ENCODE measurements around the gene NBEA. TPM values are rescaled to one million over a fixed set of nuclear protein-coding genes. Genes with fewer than 3 reads are reported as not detected.

The NBEA gene
- total RNA-seq, 2 experiments from 2014 or later, result 0.29 to 0.45 TPM

GRCh38 chr13:35527451-35527850 is 585.4 kb downstream of the NBEA start:
- no peak overlapping the region for H3K27ac Mint-ChIP-seq
- H3K9me3 Mint-ChIP-seq, result no peaks in the 10 kb centered on the region
- H3K4me1 Mint-ChIP-seq, result no peaks in the 10 kb centered on the region
- no peaks in the 10 kb centered on the region for H3K36me3 Mint-ChIP-seq (ENCODE audit: low read depth)
- DNase-seq, result no peak
- no peaks in the 10 kb centered on the region for H3K27me3 Mint-ChIP-seq
- H3K4me3 Mint-ChIP-seq, result no peak overlapping the region
- CTCF ChIA-PET, result no interaction called here
- POLR2A ChIA-PET, result no interaction called here

GRCh38 chr13:35530147-35530546 is 588.1 kb downstream of the NBEA start:
- POLR2A ChIA-PET, result no interaction called here
- no peak overlapping the region for H3K4me3 Mint-ChIP-seq
- no peaks in the 10 kb centered on the region for H3K4me1 Mint-ChIP-seq
- no peaks in the 10 kb centered on the region for H3K9me3 Mint-ChIP-seq
- no peak for DNase-seq
- CTCF ChIA-PET, result interaction anchor here (0.6 kb wide), 1 partner anchor 151 kb away, joined by 3 read pairs; no protein-coding TSS in a partner anchor
- no peaks in the 10 kb centered on the region for H3K27me3 Mint-ChIP-seq
- no peaks in the 10 kb centered on the region for H3K36me3 Mint-ChIP-seq (ENCODE audit: low read depth)
- no peak overlapping the region for H3K27ac Mint-ChIP-seq

GRCh38 chr13:35530581-35530980 is 588.5 kb downstream of the NBEA start:
- H3K36me3 Mint-ChIP-seq (ENCODE audit: low read depth), result no peaks in the 10 kb centered on the region
- no peaks in the 10 kb centered on the region for H3K9me3 Mint-ChIP-seq
- ChIA-PET POLR2A (no interaction called here), CTCF (no interaction called here)
- DNase-seq, result no peak
- H3K4me1 Mint-ChIP-seq, result no peaks in the 10 kb centered on the region
- H3K4me3 Mint-ChIP-seq, result no peak overlapping the region
- H3K27ac Mint-ChIP-seq, result no peak overlapping the region
- H3K27me3 Mint-ChIP-seq, result no peaks in the 10 kb centered on the region

- ChIA-PET POLR2A (interaction anchor here (0.6 kb wide), 1 partner anchor 1647 kb away, joined by 3 read pairs; no protein-coding TSS in a partner anchor), CTCF (interaction anchor here (0.9 kb wide), 1 partner anchor 20 kb away, joined by 3 read pairs; no protein-coding TSS in a partner anchor)
- Mint-ChIP-seq H3K27me3 (no peaks in the 10 kb centered on the region), H3K27ac (no peak overlapping the region), H3K4me1 (no peaks in the 10 kb centered on the region), H3K4me3 (no peak overlapping the region), H3K9me3 (no peaks in the 10 kb centered on the region), H3K36me3 (ENCODE audit: low read depth) (no peaks in the 10 kb centered on the region)
- DNase-seq, result no peak
Observed at GRCh38 chr13:35531526-35531925, 589.5 kb downstream of the NBEA start.

- ChIA-PET CTCF (no interaction called here), POLR2A (no interaction called here)
- H3K4me3 Mint-ChIP-seq, result no peak overlapping the region
- H3K4me1 Mint-ChIP-seq, result no peaks in the 10 kb centered on the region
- no peak overlapping the region for H3K27ac Mint-ChIP-seq
- no peaks in the 10 kb centered on the region for H3K9me3 Mint-ChIP-seq
- DNase-seq, result no peak
- H3K27me3 Mint-ChIP-seq, result no peaks in the 10 kb centered on the region
- no peaks in the 10 kb centered on the region for H3K36me3 Mint-ChIP-seq (ENCODE audit: low read depth)
Observed at GRCh38 chr13:35534343-35534742, 592.3 kb downstream of the NBEA start.

GRCh38 chr13:35548790-35549189 is 606.7 kb downstream of the NBEA start:
- POLR2A ChIA-PET, result no interaction called here
- H3K27me3 Mint-ChIP-seq, result no peaks in the 10 kb centered on the region
- H3K4me3 Mint-ChIP-seq, result no peak overlapping the region
- CTCF ChIA-PET, result no interaction called here
- H3K9me3 Mint-ChIP-seq, result no peaks in the 10 kb centered on the region
- H3K36me3 Mint-ChIP-seq (ENCODE audit: low read depth), result no peaks in the 10 kb centered on the region
- DNase-seq, result no peak
- no peaks in the 10 kb centered on the region for H3K4me1 Mint-ChIP-seq
- no peak overlapping the region for H3K27ac Mint-ChIP-seq

- H3K9me3 Mint-ChIP-seq, result no peaks in the 10 kb centered on the region
- H3K27ac Mint-ChIP-seq, result no peak overlapping the region
- ChIA-PET POLR2A (no interaction called here), CTCF (interaction anchor here (0.6 kb wide), 1 partner anchor 236 kb away, joined by 3 read pairs; no protein-coding TSS in a partner anchor)
- no peaks in the 10 kb centered on the region for H3K36me3 Mint-ChIP-seq (ENCODE audit: low read depth)
- no peak for DNase-seq
- no peaks in the 10 kb centered on the region for H3K27me3 Mint-ChIP-seq
- no peak overlapping the region for H3K4me3 Mint-ChIP-seq
- H3K4me1 Mint-ChIP-seq, result no peaks in the 10 kb centered on the region
Observed at GRCh38 chr13:35549481-35549880, 607.4 kb downstream of the NBEA start.

- DNase-seq, result no peak
- ChIA-PET POLR2A (no interaction called here), CTCF (interaction anchor here (1.1 kb wide), 1 partner anchor 21 kb away, joined by 3 read pairs; no protein-coding TSS in a partner anchor)
- no peaks in the 10 kb centered on the region for H3K4me1 Mint-ChIP-seq
- no peaks in the 10 kb centered on the region for H3K9me3 Mint-ChIP-seq
- H3K27me3 Mint-ChIP-seq, result no peaks in the 10 kb centered on the region
- H3K4me3 Mint-ChIP-seq, result no peak overlapping the region
- H3K36me3 Mint-ChIP-seq (ENCODE audit: low read depth), result no peaks in the 10 kb centered on the region
- H3K27ac Mint-ChIP-seq, result no peak overlapping the region
Observed at GRCh38 chr13:35552172-35552844, 610.2 kb downstream of the NBEA start.

- Mint-ChIP-seq H3K27me3 (no peaks in the 10 kb centered on the region), H3K36me3 (ENCODE audit: low read depth) (no peaks in the 10 kb centered on the region), H3K27ac (no peak overlapping the region), H3K4me1 (no peaks in the 10 kb centered on the region), H3K4me3 (no peak overlapping the region), H3K9me3 (no peaks in the 10 kb centered on the region)
- CTCF ChIA-PET, result no interaction called here
- no peak for DNase-seq
- POLR2A ChIA-PET, result no interaction called here
Observed at GRCh38 chr13:35554972-35555623, 613.0 kb downstream of the NBEA start.

GRCh38 chr13:35557475-35557874 is 615.4 kb downstream of the NBEA start:
- no peaks in the 10 kb centered on the region for H3K9me3 Mint-ChIP-seq
- H3K36me3 Mint-ChIP-seq (ENCODE audit: low read depth), result no peaks in the 10 kb centered on the region
- no peak overlapping the region for H3K4me3 Mint-ChIP-seq
- no peaks in the 10 kb centered on the region for H3K4me1 Mint-ChIP-seq
- ChIA-PET POLR2A (no interaction called here), CTCF (no interaction called here)
- H3K27me3 Mint-ChIP-seq, result no peaks in the 10 kb centered on the region
- no peak overlapping the region for H3K27ac Mint-ChIP-seq
- DNase-seq, result no peak

GRCh38 chr13:35561540-35561939 is 619.5 kb downstream of the NBEA start:
- no peaks in the 10 kb centered on the region for H3K9me3 Mint-ChIP-seq
- H3K27me3 Mint-ChIP-seq, result no peaks in the 10 kb centered on the region
- H3K36me3 Mint-ChIP-seq (ENCODE audit: low read depth), result no peaks in the 10 kb centered on the region
- ChIA-PET POLR2A (no interaction called here), CTCF (no interaction called here)
- no peak overlapping the region for H3K27ac Mint-ChIP-seq
- H3K4me3 Mint-ChIP-seq, result no peak overlapping the region
- no peak for DNase-seq
- H3K4me1 Mint-ChIP-seq, result no peaks in the 10 kb centered on the region

- Mint-ChIP-seq H3K36me3 (ENCODE audit: low read depth) (no peaks in the 10 kb centered on the region), H3K4me3 (no peak overlapping the region), H3K27ac (no peak overlapping the region), H3K4me1 (no peaks in the 10 kb centered on the region), H3K9me3 (no peaks in the 10 kb centered on the region), H3K27me3 (no peaks in the 10 kb centered on the region)
- POLR2A ChIA-PET, result no interaction called here
- CTCF ChIA-PET, result no interaction called here
- DNase-seq, result no peak
Observed at GRCh38 chr13:35565273-35565672, 623.2 kb downstream of the NBEA start.

- no peaks in the 10 kb centered on the region for H3K27me3 Mint-ChIP-seq
- no peaks in the 10 kb centered on the region for H3K36me3 Mint-ChIP-seq (ENCODE audit: low read depth)
- CTCF ChIA-PET, result no interaction called here
- no peaks in the 10 kb centered on the region for H3K9me3 Mint-ChIP-seq
- no peak overlapping the region for H3K4me3 Mint-ChIP-seq
- H3K4me1 Mint-ChIP-seq, result no peaks in the 10 kb centered on the region
- no peak for DNase-seq
- POLR2A ChIA-PET, result no interaction called here
- no peak overlapping the region for H3K27ac Mint-ChIP-seq
Observed at GRCh38 chr13:35566340-35566739, 624.3 kb downstream of the NBEA start.

Measured in activated CD4-positive, alpha-beta T cell treated with anti-CD3 and anti-CD28 coated beads, Interleukin-2, amount 10 ng/mL, durations not matched to agents 7 days and 5 days (primary cell).